HS-27A (cell line): ENCODE data around the gene FUT8.
"Not testable (repeated sequence)": the region's sequence is repeated elsewhere in the genome, so short reads cannot be mapped to it uniquely, and the experiment has no call there.

Source experiments
- DNase-seq: peaks from one replicate; pipeline ENCODE4 v3.0.0-alpha.2; 2012; ENCODE audit warnings: low read depth, missing footprints

Gene FUT8

GRCh38 chr14:65419593-65420252 lies 7.2 kb downstream of the FUT8 start:
- DNase-seq, result no peak

GRCh38 chr14:65421201-65421981 lies 8.9 kb downstream of the FUT8 start:
- DNase-seq, result no peak

DNA sequence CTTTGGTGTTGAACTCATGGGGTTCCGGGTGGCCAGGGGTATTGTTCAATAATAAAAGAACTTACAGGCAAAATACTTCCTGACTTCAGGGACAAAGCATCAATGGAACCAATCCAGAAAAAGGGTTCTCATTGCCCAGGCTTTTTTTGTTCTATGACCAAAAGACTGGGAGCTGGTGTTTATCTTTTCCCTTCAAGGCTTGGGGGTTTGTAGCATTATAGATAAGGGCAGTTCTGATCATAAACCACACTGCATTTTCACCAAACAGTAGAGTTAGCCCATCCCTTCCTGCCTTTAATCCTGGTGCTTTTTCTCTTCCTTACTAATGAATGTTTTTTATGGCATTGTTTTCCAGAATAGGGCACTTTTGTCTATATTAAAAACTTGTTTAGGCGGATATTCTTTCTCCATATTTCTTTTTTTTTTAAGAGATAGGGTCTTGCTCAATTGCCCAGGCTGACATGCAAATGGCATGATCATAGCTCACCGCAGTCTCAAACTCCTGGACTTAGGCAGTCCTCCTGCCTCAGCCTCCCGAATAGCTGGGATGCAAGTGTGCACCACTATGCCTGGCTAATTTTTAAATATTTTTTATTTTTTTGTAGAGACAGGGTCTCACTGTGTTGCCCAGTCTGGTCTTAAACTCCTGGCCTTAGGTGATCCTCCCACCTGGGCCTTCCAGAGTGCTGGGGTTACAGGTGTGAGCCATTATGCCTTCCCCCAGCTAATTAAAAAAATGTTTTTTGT lies 9.7 kb downstream of the FUT8 start:
- DNase-seq, result no peak

DNA sequence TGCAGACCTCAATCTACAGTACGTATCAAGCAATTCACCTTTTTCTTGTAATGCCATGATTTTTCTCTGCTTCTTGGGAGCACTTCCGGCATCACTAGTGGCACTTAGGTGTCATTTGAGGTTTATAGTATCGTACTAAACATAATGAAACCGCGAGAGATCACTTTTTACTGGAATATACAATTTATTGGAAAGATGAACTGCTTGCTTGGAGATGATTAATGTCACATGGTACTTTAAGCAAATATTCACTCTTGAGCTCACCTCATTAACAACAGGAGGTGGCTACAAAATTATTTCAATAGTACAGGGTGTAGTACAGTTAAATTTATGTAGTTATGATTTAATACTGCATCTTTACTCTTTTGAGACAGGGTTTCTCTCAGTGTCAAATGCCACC lies 11.5 kb downstream of the FUT8 start:
- no peak for DNase-seq

DNA sequence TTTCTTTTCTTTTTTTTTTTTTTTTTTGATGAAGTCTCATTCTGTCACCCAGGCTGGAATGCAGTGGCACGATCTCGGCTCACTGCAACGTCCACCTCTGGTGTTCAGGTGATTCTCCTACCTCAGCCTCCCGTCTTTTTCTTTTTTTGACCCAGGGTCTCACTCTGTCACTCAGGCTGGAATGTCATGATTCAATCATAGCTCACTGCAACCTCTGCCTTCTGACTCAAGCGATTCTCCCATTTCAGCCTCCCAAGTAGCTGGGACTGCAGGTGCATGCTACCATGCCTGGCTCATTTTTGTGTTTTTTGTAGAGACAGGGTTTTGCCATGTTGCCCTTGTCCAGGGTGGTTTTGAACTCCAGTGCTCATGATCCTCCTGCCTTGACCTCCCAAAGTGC lies 12.0 kb downstream of the FUT8 start:
- no peak for DNase-seq

DNA sequence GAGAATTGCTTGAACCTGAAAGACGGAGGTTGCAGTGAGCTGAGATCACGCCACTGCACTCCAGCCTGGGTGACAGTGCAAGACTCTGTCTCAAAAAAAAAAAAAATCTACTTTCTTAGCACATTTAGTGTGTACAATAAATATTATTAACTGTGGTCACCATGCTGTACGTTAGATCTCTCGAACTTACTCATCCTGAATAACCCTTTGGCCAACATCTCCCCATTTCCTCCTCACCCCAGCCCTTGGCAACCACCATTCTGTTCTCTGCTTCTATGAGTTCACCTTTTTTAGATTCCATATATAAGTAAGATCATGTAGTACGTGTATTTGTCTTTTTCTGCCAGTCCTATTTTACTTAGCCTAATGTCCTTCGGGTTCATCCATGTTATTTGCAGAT lies 13.4 kb downstream of the FUT8 start:
- DNase-seq, result no peak

DNA sequence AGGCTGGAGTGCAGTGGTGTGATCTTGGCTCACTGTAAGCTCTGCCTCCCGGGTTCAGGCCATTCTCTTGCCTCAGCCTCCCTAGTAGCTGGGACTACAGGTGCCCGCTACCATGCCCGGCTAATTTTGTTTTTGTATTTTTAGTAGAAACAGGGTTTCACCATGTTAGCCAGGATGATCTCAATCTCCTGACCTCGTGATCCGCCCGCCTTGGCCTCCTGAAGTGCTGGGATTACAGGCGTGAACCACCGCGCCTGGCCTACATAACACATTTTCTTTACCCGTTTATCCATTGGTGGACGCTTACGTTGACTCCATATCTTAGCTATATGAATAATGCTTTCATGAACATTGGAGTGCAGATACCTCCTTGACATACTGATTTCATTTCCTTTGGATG lies 14.4 kb downstream of the FUT8 start:
- not testable (repeated sequence) for DNase-seq

GRCh38 chr14:65428691-65429090 lies 16.2 kb downstream of the FUT8 start:
- DNase-seq, result no peak

- no peak for DNase-seq
Observed at GRCh38 chr14:65429757-65430156, 17.2 kb downstream of the FUT8 start.

DNA sequence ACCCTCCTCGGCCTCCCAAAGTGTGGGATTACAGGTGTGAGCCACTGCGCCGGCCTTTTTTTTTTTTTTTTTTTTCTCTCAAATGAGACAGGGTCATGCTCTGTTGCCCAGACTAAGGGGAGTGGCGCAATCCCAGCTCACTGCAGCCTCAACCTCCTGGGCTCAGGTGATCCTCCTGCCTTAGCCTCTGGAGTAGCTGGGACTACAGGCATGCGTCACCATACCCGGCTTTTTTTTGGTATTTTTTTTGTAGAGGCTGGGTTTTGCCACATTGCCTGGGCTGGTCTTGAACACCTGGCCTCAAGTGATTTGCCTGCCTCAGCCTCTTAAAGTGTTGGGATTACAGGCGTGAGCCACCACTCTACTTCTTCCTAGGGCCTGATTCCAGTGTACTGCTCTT lies 18.7 kb downstream of the FUT8 start:
- no peak for DNase-seq

DNA sequence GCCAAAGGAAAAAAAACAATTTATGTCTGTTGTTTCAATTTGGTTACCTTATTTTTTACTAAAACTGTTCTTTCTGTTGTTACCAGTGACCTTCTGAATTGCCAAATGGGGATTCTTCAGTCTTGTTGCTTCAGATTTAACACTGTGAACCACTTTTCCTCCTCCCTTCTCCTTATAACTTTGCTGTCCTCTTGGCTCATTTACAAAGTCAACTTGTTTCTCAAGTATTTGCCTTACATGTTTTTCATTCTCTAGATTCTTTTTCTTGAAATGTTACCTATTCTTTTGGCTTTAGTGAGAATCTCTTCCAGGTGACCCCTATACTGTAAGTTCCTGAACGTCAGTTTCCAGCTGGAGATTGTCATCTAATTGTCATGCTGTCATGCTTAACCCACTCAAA lies 19.4 kb downstream of the FUT8 start:
- no peak for DNase-seq

- no peak for DNase-seq
Observed at GRCh38 chr14:65432361-65432948, 19.9 kb downstream of the FUT8 start.

GRCh38 chr14:65433157-65433556 lies 20.6 kb downstream of the FUT8 start:
- DNase-seq, result no peak

DNA sequence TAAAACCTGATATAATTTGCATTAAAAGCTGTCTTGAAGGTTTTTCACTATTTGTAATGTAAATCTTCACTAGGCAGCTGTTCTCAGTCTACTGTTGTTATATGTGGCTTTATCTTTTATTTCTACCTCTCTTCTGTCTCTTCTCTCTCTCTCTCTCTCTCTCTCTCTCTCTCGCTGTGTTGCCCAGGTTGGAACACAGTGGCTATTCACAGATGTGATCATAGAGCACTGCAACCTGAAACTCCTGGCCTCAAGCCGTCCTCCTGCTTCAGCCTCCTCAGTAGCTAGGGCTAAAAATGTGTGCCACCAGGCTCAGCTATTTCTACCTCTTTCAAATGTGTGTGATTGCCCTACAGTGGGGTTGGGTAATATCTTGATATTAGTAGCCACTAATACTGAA lies 21.1 kb downstream of the FUT8 start:
- DNase-seq, result no peak

- no peak for DNase-seq
Observed at GRCh38 chr14:65434216-65434850, 21.8 kb downstream of the FUT8 start.

DNA sequence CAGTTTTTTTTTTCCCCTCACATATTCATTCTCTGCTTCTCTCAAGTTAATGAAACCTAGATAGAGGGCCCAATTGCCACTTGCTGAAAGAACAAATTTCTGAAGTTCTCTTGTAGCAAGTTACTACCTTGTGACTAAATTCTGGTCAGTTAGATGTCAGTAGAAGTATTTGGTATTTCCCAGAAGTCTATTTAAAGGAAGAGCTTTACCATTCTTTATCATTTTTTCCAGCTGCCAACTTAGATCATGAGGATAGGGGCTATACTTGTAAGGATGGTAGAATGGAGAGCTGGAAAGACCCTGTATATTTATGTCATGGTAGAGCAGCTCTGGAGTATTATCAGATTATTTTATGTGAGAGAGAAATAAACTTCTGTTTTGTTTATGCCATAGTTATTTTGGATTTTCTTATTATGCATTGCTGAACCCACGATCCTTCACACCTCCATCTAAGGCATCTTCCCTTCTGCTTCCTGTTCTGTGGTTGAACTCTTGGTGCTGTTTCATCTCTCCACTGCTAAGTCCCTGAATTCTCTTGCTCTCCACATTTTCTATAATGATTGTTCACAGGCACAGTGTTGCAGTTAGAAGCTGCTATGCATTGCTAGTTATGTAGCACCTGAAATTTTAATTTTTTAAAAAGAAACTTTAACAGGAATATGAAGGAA lies 25.9 kb downstream of the FUT8 start:
- no peak for DNase-seq

GRCh38 chr14:65439117-65439516 lies 26.6 kb downstream of the FUT8 start:
- DNase-seq, result no peak

GRCh38 chr14:65440230-65440629 lies 27.7 kb downstream of the FUT8 start:
- DNase-seq, result no peak

- no peak for DNase-seq
Observed at GRCh38 chr14:65444230-65444629, 31.7 kb downstream of the FUT8 start.

DNA sequence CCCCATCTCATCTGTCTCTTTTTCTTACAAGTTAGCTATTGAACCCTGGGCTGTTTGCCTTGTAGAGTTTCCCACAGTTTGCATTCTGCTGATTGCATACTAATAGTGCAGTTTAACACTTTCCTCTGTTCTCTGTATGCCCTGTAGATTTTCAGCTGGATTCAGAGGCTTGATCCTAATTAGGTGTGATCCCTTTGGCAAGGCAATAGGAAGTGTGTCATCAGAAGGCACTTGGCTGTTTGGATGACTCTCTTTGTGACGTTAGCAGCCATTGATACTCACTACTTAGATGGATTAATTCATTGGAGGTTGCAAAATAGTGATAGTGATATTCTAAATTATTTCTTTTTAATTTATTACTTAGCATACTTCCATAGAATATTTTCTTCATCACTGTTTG lies 33.6 kb downstream of the FUT8 start:
- DNase-seq, result no peak

GRCh38 chr14:65449647-65450046 lies 37.1 kb downstream of the FUT8 start:
- no peak for DNase-seq
